ENCODE measurements around the gene LEF1. TPM values are rescaled to one million over a fixed set of nuclear protein-coding genes. Genes with fewer than 3 reads are reported as not detected.
"Not testable (repeated sequence)": the region's sequence is repeated elsewhere in the genome, so short reads cannot be mapped to it uniquely, and the experiment has no call there.

The LEF1 gene
- total RNA-seq, 2 donors from 2014 or later: 73.4 to 93.4 TPM

DNA sequence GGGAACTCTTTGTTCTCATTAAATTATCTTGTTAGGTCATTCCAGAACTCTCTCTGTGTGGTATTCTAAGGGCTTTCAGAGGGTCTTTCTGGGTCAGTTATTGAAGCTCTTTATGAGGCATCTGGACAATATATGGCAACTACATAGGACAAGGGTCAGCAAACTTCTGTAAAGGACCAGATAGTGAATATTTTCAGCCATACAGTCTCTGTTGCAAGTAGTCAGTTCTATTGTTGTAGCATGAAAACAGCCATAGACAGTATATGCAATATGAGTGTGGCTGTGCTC is 143.9 kb downstream of the LEF1 start:
- H3K36me3 Mint-ChIP-seq (ENCODE audit: low read depth): peaks cover 61% of the 10 kb centered on the region
- ATAC-seq (replicated peaks): no peak
- H3K4me1 Mint-ChIP-seq: peaks cover 10% of the 10 kb centered on the region

DNA sequence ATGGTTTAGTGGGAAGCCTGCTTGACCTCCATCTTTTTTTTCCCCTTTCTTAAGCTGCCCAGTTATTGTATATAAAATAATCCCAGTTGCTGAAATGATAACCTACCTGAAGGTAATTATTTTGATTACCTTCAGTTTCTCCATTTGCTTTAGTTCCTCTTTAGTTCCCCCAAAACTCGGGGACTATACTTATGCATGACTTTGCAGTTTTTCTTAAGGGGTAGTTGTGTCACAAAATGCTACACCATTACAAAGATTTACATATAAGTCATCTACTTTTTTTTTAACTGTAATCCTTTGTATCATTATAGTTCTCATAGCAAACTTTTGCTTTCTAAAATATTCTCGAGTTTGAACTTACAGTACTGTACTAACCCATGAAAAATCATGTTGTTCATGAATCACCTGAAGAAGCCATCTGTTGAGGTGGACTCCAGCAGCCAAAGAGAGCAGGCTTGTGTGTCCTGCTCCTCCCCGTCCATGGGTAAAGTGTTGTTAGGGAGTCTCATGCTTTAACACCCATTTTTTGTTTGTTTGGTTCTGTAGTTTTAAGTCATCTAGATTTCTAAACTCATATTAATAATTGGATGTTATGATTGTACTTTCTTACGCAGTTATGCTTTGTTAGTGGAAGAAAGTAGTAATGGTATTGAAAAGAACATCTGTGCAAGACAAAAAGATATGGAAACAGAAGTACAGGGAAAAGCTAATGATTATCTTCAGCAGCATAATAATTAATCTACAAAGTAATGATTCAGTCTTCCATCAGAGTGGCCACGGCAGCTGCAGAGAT is 144.5 kb downstream of the LEF1 start:
- Mint-ChIP-seq H3K36me3 (ENCODE audit: low read depth) (peaks cover 66% of the 10 kb centered on the region), H3K4me3 (no peak overlapping the region), H3K27ac (no peak overlapping the region), H3K27me3 (no peaks in the 10 kb centered on the region), H3K9me3 (no peaks in the 10 kb centered on the region), H3K4me1 (peaks cover 4% of the 10 kb centered on the region)
- ATAC-seq (replicated peaks): no peak

More for the DNA sequence above, 143.9 kb downstream of the LEF1 start:
- H3K27me3 Mint-ChIP-seq: no peaks in the 10 kb centered on the region
- H3K27ac Mint-ChIP-seq: no peak overlapping the region
- no peaks in the 10 kb centered on the region for H3K9me3 Mint-ChIP-seq
- H3K4me3 Mint-ChIP-seq: no peak overlapping the region

DNA sequence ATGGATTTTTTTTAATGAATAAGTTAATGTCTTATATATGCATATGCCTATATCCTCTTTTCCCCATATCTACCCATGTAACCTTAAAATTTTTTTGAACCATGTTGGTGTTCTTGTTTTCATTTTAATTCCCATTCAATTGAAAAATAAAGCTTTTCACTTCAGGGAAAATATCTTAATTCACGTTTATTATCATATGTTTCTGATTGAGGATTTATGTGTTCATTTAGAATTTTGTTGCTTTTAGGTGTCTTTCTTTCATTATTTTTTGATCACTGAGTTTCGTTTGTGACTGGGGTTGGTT is 149.9 kb downstream of the LEF1 start:
- Mint-ChIP-seq H3K4me3 (no peak overlapping the region), H3K27me3 (no peaks in the 10 kb centered on the region), H3K27ac (no peak overlapping the region), H3K4me1 (peaks cover 7% of the 10 kb centered on the region), H3K9me3 (no peaks in the 10 kb centered on the region), H3K36me3 (ENCODE audit: low read depth) (peaks cover 65% of the 10 kb centered on the region)
- no peak for ATAC-seq (replicated peaks)

DNA sequence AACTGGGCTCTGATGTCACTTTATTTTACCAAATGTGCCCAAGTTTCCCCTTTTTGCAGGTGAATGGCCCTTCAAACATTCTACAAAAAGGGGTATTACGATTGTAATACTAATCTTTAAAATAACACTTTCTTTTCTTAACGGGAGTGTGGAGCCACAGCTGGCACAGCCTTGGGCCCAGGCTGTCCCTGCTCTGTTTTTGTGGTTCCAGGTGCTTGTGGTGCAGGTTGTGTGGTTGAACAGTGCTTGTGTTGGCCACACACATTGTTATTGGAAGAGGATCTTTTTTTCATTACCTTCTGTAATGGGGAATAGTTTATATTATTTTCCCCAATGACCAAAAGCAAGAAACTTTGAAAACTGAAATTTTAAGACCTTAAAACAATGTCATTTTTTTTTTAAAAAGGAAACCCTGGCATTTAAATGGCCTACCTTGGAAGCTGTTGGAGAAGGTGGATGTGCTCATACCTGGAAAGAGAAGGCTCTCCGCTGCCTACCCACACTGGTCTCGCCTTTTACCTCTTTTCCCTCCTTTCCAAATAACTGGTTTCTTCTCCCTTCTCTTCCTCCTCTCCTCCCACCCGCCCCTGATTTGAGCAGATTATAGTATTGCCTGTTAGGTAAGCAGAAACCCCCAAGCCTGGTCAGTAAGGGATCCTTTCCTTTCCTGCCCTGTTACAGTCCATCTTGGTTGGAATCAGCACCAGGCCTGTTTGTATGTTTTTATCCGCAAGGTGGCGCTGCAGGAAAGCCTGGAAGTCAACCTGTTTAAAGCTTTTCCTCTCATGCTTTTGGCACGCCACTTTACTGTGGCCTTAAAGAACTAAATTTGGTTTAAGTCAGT is 150.5 kb downstream of the LEF1 start:
- Mint-ChIP-seq H3K27ac (no peak overlapping the region), H3K9me3 (no peaks in the 10 kb centered on the region), H3K4me3 (no peak overlapping the region)

DNA sequence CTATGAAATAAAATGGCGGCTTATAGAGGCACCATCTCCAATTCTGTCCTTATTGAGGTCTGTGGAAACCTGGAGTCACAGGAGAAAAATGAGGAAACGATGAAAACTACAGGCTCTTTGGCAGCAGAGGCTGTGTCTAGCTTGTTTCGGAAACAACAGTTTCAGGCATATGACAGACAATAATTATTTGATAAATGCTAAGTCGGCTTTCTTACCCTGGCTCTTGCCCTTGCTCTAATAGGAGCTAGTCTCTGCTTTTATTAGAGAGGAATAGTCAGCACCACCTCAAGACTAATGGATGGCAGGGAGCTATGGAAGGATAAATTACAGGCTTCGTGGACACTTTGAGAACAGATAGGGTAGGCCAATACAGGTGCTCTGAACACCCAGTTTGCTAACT is 154.8 kb downstream of the LEF1 start:
- H3K27me3 Mint-ChIP-seq: no peaks in the 10 kb centered on the region
- no peak for ATAC-seq (replicated peaks)
- H3K36me3 Mint-ChIP-seq (ENCODE audit: low read depth): peaks cover 59% of the 10 kb centered on the region
- H3K4me3 Mint-ChIP-seq: no peak overlapping the region
- H3K9me3 Mint-ChIP-seq: no peaks in the 10 kb centered on the region
- peaks cover 6% of the 10 kb centered on the region for H3K4me1 Mint-ChIP-seq
- H3K27ac Mint-ChIP-seq: no peak overlapping the region

More for the DNA sequence above, 150.5 kb downstream of the LEF1 start:
- peaks cover 7% of the 10 kb centered on the region for H3K4me1 Mint-ChIP-seq
- no peaks in the 10 kb centered on the region for H3K27me3 Mint-ChIP-seq
- peak; percentile 69 for ATAC-seq (replicated peaks)
- H3K36me3 Mint-ChIP-seq (ENCODE audit: low read depth): peaks cover 60% of the 10 kb centered on the region

DNA sequence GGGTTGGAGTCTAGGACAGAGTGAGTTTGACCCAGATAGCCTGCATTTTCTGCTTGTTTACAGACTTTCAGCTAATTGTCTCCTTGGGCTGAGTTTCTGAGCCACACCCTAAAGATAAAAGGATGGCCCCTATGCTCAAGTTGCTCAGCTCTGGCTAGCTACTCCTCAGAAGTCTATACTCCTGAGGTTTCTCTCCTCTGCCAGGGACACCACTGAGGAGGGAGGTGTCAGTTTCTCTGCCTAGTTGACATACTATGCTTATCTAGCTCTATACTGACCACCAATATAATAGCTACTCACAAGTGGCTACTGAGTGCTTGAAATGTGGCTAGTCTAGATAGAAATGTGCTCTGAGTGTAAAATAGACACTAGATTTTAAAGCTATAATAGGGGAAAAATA is 155.4 kb downstream of the LEF1 start:
- Mint-ChIP-seq H3K9me3 (no peaks in the 10 kb centered on the region), H3K27ac (no peak overlapping the region), H3K4me3 (no peak overlapping the region), H3K4me1 (no peaks in the 10 kb centered on the region), H3K27me3 (no peaks in the 10 kb centered on the region), H3K36me3 (ENCODE audit: low read depth) (peaks cover 53% of the 10 kb centered on the region)
- no peak for ATAC-seq (replicated peaks)

DNA sequence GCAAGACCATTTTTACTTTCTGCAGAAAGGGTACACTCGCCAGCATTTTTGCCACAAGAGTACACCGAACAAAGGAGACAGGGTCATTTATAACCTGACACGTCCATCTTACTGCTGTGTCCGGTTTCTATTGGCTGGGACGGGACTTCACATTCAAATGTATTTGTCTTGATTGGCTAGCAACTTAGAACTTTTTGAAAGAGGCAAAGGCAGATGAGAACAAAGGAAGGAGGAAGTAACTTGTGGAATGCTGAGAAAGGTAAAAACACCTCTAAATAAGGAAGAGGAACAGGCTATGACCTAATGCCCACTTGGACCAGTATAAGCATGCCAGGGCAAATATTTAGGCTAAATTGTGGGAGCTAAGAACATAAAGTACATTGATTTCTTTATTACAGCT is 156.3 kb downstream of the LEF1 start:
- ATAC-seq (replicated peaks); H3K9me3 Mint-ChIP-seq; H3K27me3 Mint-ChIP-seq; H3K4me1 Mint-ChIP-seq; H3K27ac Mint-ChIP-seq; H3K4me3 Mint-ChIP-seq: not testable (repeated sequence)
- H3K36me3 Mint-ChIP-seq (ENCODE audit: low read depth): peaks cover 52% of the 10 kb centered on the region

DNA sequence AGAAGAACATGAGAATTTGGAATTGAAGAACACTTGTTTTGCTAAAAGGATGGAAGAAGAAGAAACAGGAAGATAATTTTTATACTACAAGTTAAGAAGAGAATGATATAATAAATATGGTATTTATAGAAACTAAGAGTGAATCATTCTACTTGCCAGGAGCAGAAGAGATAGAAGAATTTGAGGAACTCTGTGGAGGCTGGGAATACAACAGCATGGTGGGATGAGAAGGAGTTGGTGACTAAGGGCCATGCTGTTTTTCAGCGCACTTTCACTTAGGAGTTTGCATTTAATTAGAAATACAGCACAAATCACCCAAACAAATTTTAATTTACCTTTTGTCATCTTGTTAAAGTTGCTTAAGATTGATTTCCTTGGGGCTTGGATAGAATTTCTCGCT is 158.6 kb downstream of the LEF1 start:
- H3K36me3 Mint-ChIP-seq (ENCODE audit: low read depth): peaks cover 35% of the 10 kb centered on the region
- no peak overlapping the region for H3K27ac Mint-ChIP-seq
- no peak overlapping the region for H3K4me3 Mint-ChIP-seq
- H3K9me3 Mint-ChIP-seq: no peaks in the 10 kb centered on the region
- H3K4me1 Mint-ChIP-seq: peaks cover 7% of the 10 kb centered on the region
- H3K27me3 Mint-ChIP-seq: no peaks in the 10 kb centered on the region
- no peak for ATAC-seq (replicated peaks)

DNA sequence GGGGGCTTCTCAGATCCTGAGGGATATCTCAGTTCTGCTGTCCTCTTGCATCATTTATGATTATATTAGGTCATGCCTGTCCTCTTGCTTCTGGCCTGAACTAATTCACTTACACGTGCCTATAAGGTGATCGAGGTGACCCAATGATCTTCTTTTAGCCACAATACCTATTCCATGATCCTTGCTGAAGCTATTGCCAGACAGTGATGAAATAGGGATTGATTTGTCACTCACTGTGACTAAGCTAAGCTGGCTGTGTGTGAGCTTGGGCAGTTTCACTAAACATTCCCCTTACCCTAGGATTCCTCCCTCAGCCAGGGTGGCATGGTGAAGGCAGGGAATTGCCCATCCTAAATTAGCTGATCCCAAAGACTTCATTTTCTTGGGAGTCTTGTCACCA is 160.0 kb downstream of the LEF1 start:
- Mint-ChIP-seq H3K9me3 (no peaks in the 10 kb centered on the region), H3K4me3 (no peak overlapping the region), H3K4me1 (peaks cover 10% of the 10 kb centered on the region), H3K36me3 (ENCODE audit: low read depth) (peaks cover 27% of the 10 kb centered on the region), H3K27ac (no peak overlapping the region), H3K27me3 (no peaks in the 10 kb centered on the region)
- no peak for ATAC-seq (replicated peaks)

DNA sequence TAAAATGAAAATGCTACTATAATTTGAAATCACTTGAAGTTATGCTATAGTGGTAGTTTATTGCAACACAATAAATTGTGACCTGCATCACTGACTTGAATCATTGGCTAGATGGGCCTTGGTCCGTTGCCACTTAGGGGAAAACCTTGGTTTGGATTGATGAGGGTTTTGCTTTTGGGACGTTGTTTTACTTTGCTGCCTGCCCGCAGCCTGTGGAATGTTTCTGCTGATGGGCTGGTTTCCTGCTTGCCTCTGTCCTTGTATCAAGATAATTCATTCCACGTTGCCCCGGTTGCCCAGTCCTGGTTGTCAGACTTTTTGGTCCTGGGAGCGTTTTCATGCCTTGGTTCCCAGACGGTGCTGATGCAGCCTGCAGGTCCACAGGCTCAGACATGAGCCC is 160.7 kb downstream of the LEF1 start:
- peaks cover 11% of the 10 kb centered on the region for H3K4me1 Mint-ChIP-seq
- peaks cover 27% of the 10 kb centered on the region for H3K36me3 Mint-ChIP-seq (ENCODE audit: low read depth)
- no peak overlapping the region for H3K27ac Mint-ChIP-seq
- no peak for ATAC-seq (replicated peaks)
- H3K4me3 Mint-ChIP-seq: no peak overlapping the region
- H3K27me3 Mint-ChIP-seq: no peaks in the 10 kb centered on the region
- H3K9me3 Mint-ChIP-seq: no peaks in the 10 kb centered on the region

DNA sequence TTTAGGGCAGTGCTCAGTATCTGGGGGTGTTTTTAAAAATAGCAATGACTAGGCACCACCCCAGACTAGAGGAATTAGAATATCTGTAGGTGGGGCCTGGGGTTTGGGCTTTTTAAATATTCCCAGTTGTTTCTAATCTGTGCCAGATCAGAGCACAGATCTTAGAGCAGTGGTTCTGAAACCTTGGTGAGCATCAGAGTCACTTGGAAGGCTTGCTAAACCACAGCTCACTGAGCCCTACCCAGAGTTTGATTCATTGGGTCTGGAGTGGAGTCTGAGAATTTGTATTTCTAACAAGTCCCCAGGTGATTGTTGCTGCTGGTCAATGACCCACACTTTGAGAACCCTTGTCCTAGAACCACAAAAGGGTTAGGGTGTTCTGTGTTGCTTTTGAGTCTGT is 162.4 kb downstream of the LEF1 start:
- Mint-ChIP-seq H3K4me3 (no peak overlapping the region), H3K27me3 (no peaks in the 10 kb centered on the region), H3K9me3 (no peaks in the 10 kb centered on the region), H3K36me3 (ENCODE audit: low read depth) (peaks cover 21% of the 10 kb centered on the region), H3K27ac (peak overlapping the region; percentile 47), H3K4me1 (peaks cover 11% of the 10 kb centered on the region)
- ATAC-seq (replicated peaks): peak; percentile 74

DNA sequence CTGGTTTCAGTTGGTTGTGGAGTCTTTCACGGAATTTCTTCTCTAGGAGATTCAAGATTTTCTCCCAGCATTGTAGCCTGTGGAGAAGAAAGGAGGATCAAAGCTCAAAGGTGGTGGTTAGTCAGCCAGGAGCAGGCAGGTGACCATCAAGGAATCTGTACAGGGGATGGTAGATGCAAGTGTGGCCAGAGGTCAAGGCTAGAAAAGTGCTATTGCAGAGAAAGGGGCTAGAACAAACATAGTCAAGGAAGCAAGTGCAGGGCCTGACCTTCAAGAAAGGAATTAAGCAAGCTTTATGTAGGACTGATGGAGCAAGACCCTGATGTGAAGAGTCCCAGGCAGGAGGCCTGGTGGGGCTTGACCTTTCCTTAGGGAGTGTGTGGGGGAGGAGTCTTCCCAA is 162.9 kb downstream of the LEF1 start:
- no peak for ATAC-seq (replicated peaks)
- Mint-ChIP-seq H3K27ac (peak overlapping the region; percentile 47), H3K4me1 (peaks cover 11% of the 10 kb centered on the region), H3K27me3 (no peaks in the 10 kb centered on the region), H3K9me3 (no peaks in the 10 kb centered on the region), H3K4me3 (no peak overlapping the region), H3K36me3 (ENCODE audit: low read depth) (peaks cover 16% of the 10 kb centered on the region)

DNA sequence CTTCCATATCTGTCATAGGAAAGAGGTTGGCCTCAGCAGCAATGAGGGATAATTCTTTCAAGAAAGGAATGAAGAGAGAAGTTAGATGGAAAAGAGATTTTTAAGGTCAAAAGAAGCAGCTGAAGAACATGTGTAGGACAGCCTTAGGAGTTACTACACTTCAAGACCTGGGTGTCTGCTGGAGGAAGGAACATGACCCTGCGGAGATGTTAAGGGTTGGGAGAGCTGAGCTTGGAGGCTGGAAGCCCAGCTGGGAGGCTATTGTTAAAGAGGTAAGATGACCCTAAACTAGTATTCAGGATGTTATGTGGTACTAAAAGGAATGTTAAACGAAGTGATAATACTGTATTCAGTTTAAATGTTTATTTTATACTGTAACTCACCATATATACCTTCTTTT is 164.1 kb downstream of the LEF1 start:
- no peaks in the 10 kb centered on the region for H3K9me3 Mint-ChIP-seq

DNA sequence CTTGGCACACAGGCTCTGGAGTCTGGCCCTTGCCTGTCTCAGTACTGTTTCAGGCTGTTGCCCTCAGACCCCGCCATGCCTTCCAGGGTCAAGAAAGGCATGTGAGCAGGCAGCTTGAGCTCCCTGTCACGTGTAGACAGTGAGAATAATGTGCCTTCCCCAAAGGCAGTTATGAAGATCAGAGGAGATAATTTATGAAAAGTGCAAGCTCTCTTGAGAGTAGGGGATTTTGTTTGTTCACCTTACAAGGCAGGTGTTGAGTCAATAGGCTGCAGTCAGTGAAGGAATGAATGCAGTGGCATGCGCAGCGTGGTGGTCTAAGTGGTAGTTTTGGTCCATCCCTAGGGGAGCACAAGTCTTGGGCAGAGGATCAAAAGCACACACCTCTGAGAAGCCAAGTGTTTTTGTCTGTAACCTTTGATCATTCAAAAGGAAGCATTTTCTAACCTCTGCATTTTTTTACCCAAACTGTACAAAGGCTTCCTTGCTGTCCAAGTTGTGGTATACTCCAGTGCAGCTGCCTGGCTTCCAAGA is 164.7 kb downstream of the LEF1 start:
- Mint-ChIP-seq H3K36me3 (ENCODE audit: low read depth) (peaks cover under 1% of the 10 kb centered on the region), H3K9me3 (no peaks in the 10 kb centered on the region), H3K4me1 (peaks cover 16% of the 10 kb centered on the region), H3K27me3 (no peaks in the 10 kb centered on the region), H3K4me3 (no peak overlapping the region), H3K27ac (no peak overlapping the region)
- no peak for ATAC-seq (replicated peaks)

More for the DNA sequence above, 164.1 kb downstream of the LEF1 start:
- ATAC-seq (replicated peaks): no peak
- Mint-ChIP-seq H3K27ac (no peak overlapping the region), H3K4me1 (peaks cover 16% of the 10 kb centered on the region), H3K27me3 (no peaks in the 10 kb centered on the region), H3K4me3 (no peak overlapping the region), H3K36me3 (ENCODE audit: low read depth) (peaks cover 5% of the 10 kb centered on the region)

DNA sequence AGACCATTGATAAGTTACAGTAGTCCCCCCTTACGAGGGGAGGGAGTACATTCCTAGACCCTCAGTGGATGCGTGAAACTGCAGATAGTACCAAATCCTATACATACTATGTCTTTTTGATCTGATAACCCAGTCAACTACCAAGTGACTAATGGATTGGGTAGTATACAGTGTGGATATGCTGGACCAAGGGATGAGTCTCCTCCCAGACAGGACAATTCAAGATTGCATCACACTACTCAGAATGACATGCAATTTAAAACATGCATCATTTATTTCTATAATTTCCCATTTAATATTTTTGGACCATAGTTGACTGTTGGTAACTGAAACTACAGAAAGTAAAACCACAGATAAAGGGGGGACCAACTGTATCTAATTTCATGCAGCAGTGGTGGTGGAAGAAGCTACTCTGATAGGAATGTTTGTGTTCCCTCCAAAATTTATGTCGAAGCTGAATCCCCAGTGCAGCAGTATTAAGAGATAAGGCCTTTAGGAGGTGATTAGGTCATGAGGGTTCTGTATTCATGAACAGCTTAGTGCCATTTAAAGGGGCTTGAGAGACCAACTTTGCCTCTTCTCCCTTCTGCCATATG is 167.1 kb downstream of the LEF1 start:
- H3K9me3 Mint-ChIP-seq: no peaks in the 10 kb centered on the region
- H3K36me3 Mint-ChIP-seq (ENCODE audit: low read depth): peaks cover 14% of the 10 kb centered on the region
- no peak overlapping the region for H3K27ac Mint-ChIP-seq
- H3K27me3 Mint-ChIP-seq: no peaks in the 10 kb centered on the region
- peaks cover 22% of the 10 kb centered on the region for H3K4me1 Mint-ChIP-seq
- no peak for ATAC-seq (replicated peaks)
- H3K4me3 Mint-ChIP-seq: no peak overlapping the region

Data from activated T-helper 17 cell treated with anti-CD3 and anti-CD28 coated beads, Interleukin-2, amount 50 U/mL, for 72 hours (primary cell).